Gastrocnemius medialis (tissue), 4 donors: ENCODE results near the gene NOP9. TPM values are rescaled to one million over a fixed set of nuclear protein-coding genes. Genes with fewer than 3 reads are reported as not detected.

Experiments used
- ATAC-seq, 2 donors: fragments of 150-250 bp; one replicate each; pipeline ENCODE4 v1.9.1; 2016
- DNase-seq, 2 donors: peaks; one replicate each; pipeline ENCODE4 v3.0.0-alpha.2; 2019
- H3K27ac ChIP-seq, 4 donors: fragments of 200-600 bp; sonication (generic); 1 replicate in 1 of 4; 2 replicates in 3 of 4; pipeline ENCODE4 v1.5.1; 2016 to 2018; ENCODE audit warnings: mild to moderate bottlenecking in 2 of 4, moderate library complexity in 1 of 4
- H3K27me3 ChIP-seq, 3 donors: fragments of 200-600 bp; sonication (generic) in 2 of 3; 1 replicate in 1 of 3; 2 replicates in 2 of 3; pipeline versions ENCODE4 v1.5.1 to v1.6.0; 2016 to 2019; ENCODE audit warnings: mild to moderate bottlenecking in 1 of 3, moderate library complexity in 1 of 3
- H3K36me3 ChIP-seq, 2 donors: fragments of 200-600 bp; sonication (generic) in 1 of 2; one replicate each; pipeline ENCODE4 v1.5.1; 2017 to 2018
- H3K4me1 ChIP-seq, 2 donors: fragments of 200-600 bp; sonication (generic) in 1 of 2; one replicate each; pipeline ENCODE4 v1.5.1; 2016 to 2017; ENCODE audit warnings: mild to moderate bottlenecking in 2 of 2
- H3K4me3 ChIP-seq, 4 donors: fragments of 200-600 bp; sonication (generic) in 3 of 4; 1 replicate in 1 of 4; 2 replicates in 3 of 4; pipeline ENCODE4 v1.5.1; 2016 to 2019; ENCODE audit warnings: mild to moderate bottlenecking in 2 of 4
- H3K9me3 ChIP-seq, 3 donors: fragments of 200-600 bp; sonication (generic) in 2 of 3; 1 replicate in 1 of 3; 2 replicates in 2 of 3; pipeline ENCODE4 v1.5.1; 2016 to 2019
- POLR2A ChIP-seq, 2 donors: fragments of 450-650 bp; IDR thresholded peaks; one replicate each; pipeline ENCODE4 v1.6.1; 2017; ENCODE audit warnings: antibody characterized with exemption in 2 of 2, mild to moderate bottlenecking in 2 of 2, moderate library complexity in 2 of 2
- in situ Hi-C, 4 donors: fragments of 200-750 bp; cut with MboI; loops; one replicate each; pipeline versions ENCODE4 v1.15.0 to v1.8.0; 2017; ENCODE audit warnings: low sequenced_read_pairs in 4 of 4
- intact Hi-C: fragments of 100-400 bp; cut with DNase I; formaldehyde crosslinking; loops from one replicate; pipeline ENCODE4 v1.15.1; 2023; ENCODE audit warnings: low total_unique reads
- total RNA-seq, 4 donors: library from RNA; depleted of rRNA; stranded (reverse); fragments of >200 nt; gene quantifications; one replicate each; pipeline versions ENCODE4 v1.1.0 to v1.2.3, GENCODE V29; 2016
- TF ChIP-seq, protein P1 (sequence below), 5 experiments: fragments of 450-650 bp in 3 of 5; fragments of 200-600 bp in 2 of 5; sonication (generic) in 2 of 5; IDR thresholded peaks in 4 of 5; conservative IDR thresholded peaks in 1 of 5; 1 replicate in 4 of 5; 2 replicates in 1 of 5; pipeline ENCODE4 v1.5.1; 2016 to 2019; ENCODE audit warnings: antibody characterized with exemption in 5 of 5, mild to moderate bottlenecking in 3 of 5, moderate library complexity in 3 of 5

NOP9 gene
- total RNA-seq, 4 donors from 2014 or later = 27.2 to 43.5 (median 32.2) TPM

DNA sequence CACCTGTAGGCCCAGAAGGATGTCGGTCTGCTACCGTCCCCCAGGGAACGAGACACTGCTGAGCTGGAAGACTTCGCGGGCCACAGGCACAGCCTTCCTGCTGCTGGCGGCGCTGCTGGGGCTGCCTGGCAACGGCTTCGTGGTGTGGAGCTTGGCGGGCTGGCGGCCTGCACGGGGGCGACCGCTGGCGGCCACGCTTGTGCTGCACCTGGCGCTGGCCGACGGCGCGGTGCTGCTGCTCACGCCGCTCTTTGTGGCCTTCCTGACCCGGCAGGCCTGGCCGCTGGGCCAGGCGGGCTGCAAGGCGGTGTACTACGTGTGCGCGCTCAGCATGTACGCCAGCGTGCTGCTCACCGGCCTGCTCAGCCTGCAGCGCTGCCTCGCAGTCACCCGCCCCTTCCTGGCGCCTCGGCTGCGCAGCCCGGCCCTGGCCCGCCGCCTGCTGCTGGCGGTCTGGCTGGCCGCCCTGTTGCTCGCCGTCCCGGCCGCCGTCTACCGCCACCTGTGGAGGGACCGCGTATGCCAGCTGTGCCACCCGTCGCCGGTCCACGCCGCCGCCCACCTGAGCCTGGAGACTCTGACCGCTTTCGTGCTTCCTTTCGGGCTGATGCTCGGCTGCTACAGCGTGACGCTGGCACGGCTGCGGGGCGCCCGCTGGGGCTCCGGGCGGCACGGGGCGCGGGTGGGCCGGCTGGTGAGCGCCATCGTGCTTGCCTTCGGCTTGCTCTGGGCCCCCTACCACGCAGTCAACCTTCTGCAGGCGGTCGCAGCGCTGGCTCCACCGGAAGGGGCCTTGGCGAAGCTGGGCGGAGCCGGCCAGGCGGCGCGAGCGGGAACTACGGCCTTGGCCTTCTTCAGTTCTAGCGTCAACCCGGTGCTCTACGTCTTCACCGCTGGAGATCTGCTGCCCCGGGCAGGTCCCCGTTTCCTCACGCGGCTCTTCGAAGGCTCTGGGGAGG, 11.3 kb downstream of the NOP9 start, which contains the start of gene LTB4R:
Gene LTB4R, plus strand, starts transcription at position 857 of the 959 bp plus-strand sequence. CDS start 4,150 bp downstream, outside the sequence.
- Histone ChIP-seq H3K27me3 (no peaks in the 10 kb centered on the region), H3K27ac (peak within 1 kb of the TSS; percentile 71 to 81 (median 73)), H3K9me3 (no peaks in the 10 kb centered on the region), H3K4me3 (peak within 1 kb of the TSS; percentile 51 to 75 (median 55)), H3K4me1 (peaks cover 12 to 19% of the 10 kb centered on the region in 2 donors), H3K36me3 (peaks cover 0 to 13% of the 10 kb centered on the region in 2 donors)
- peak; percentile 38 to 74 for DNase-seq
- intact Hi-C loops = loop anchor here (1.0 to 5.0 kb wide), 3 partner anchors 40 to 126 kb away; partner anchors contain the start of genes RABGGTA and TINF2
- TF ChIP-seq, protein P1, sequence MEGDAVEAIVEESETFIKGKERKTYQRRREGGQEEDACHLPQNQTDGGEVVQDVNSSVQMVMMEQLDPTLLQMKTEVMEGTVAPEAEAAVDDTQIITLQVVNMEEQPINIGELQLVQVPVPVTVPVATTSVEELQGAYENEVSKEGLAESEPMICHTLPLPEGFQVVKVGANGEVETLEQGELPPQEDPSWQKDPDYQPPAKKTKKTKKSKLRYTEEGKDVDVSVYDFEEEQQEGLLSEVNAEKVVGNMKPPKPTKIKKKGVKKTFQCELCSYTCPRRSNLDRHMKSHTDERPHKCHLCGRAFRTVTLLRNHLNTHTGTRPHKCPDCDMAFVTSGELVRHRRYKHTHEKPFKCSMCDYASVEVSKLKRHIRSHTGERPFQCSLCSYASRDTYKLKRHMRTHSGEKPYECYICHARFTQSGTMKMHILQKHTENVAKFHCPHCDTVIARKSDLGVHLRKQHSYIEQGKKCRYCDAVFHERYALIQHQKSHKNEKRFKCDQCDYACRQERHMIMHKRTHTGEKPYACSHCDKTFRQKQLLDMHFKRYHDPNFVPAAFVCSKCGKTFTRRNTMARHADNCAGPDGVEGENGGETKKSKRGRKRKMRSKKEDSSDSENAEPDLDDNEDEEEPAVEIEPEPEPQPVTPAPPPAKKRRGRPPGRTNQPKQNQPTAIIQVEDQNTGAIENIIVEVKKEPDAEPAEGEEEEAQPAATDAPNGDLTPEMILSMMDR (IDR thresholded peaks at IDR 0.05 in 4 of 5, conservative IDR thresholded peaks at IDR 0.05 in 1 of 5) = peak in 4 of 5 experiments; percentile 40 to 54 (median 46)
- TF ChIP-seq POLR2A (IDR thresholded peaks at IDR 0.05) = no peak
- ATAC-seq = peak; percentile 76 to 85
- in situ Hi-C loops = no loop called here

DNA sequence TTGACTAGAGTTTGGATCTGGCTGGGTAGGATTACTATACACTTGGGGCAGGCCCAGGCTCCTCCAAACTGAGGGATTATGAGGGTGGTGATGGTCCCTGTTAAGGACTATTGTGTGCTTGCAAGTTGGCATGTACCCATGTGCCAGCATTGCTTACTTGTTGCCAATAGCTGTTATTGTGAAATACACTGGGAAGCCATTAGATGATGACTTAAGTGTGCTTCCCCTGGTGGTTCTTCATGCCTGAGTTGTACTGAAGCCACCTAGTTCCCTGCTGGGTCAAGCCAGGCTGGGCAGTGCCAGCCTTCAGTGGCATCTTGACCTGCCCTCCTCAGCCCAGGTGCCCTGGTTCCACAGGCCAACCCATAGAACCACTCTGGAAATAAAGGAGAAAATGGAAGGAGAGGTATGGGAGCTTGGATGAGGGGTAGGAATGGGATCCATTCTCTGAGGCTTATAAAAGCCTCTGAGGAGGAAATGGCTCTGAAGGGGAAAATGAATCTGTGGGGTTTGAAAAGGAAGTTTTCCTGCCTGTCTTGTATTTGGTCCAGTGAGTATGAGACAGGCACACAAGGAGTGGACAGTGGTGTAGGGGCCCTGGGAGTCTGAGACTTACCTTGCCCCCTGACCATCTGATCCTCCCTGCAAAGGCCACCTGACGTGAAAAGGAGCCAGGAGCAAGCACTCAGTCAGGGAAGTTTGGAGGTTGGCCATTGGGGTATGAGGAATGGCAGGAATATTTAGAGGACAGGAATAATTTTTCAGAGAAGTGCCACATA, 12.4 kb downstream of the NOP9 start:
- ATAC-seq = no peak
- H3K4me1 ChIP-seq = peaks cover 12 to 22% of the 10 kb centered on the region in 2 donors
- TF ChIP-seq POLR2A (IDR thresholded peaks at IDR 0.05) = no peak
- TF ChIP-seq, protein P1 (IDR thresholded peaks at IDR 0.05 in 4 of 5, conservative IDR thresholded peaks at IDR 0.05 in 1 of 5) = no peak
- no peaks in the 10 kb centered on the region for H3K9me3 ChIP-seq
- H3K27me3 ChIP-seq = peaks cover 3 to 6% (median 6%) of the 10 kb centered on the region in 3 donors
- H3K27ac ChIP-seq = peak overlapping the region; percentile 71 to 81 (median 73)
- intact Hi-C loops = loop anchor here (1.0 to 5.0 kb wide), 3 partner anchors 41 to 125 kb away; partner anchors contain the start of genes RABGGTA and TINF2
- no peak for DNase-seq
- peak overlapping the region; percentile 51 to 75 (median 55) for H3K4me3 ChIP-seq
- H3K36me3 ChIP-seq = peaks cover 0 to 2% of the 10 kb centered on the region in 2 donors
- in situ Hi-C loops = no loop called here

DNA sequence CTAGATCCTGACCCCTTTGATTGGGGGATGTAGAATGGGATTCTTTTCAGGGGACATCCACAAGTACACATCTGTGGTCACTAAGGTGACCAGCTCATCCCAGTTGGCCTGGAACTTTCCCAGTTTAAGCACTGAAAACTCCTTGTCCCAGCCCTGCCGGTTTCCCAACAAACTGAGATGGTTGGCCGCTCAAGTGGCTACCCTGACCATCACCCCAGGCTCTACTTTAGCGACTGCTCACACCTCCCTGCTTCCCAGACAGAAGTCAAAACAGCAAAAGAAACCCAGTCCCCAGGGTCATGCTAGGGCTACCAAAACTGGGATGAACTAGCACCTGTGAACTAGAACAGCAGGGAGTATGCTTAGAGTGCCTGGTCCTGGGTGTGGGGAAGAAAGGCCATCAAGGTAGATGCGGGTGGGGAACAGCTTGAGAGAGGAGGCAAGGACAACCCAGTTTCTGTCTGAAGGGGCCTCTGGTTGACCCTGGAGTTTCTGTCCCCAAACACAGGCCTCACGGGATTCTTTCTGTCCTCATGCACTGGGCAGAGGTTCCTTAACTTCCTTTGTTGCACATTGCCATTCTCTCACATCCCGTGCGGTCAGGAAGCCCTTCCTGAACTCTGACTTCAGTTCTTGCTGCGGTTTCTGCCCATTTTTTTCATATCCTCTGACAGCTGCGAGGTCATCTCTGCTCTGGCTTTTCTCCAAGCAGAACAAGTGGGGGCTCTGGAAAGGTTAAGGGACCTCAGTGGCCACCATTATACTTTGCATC, 13.3 kb downstream of the NOP9 start:
- intact Hi-C loops (loop anchor here (5.0 kb wide), 1 partner anchor 124 kb away; no protein-coding TSS in a partner anchor), in situ Hi-C loops (no loop called here)
- H3K4me3 ChIP-seq = no peak overlapping the region
- H3K36me3 ChIP-seq = no peaks in the 10 kb centered on the region
- TF ChIP-seq POLR2A (IDR thresholded peaks at IDR 0.05) = no peak
- TF ChIP-seq, protein P1 (IDR thresholded peaks at IDR 0.05 in 4 of 5, conservative IDR thresholded peaks at IDR 0.05 in 1 of 5) = no peak
- DNase-seq (peak in 1 of 2 donors; percentile 37), ATAC-seq (no peak)
- peak overlapping the region; percentile 71 to 81 (median 73) for H3K27ac ChIP-seq
- H3K27me3 ChIP-seq = peaks cover 3 to 15% (median 15%) of the 10 kb centered on the region in 3 donors
- peaks cover 12 to 20% of the 10 kb centered on the region in 2 donors for H3K4me1 ChIP-seq
- no peaks in the 10 kb centered on the region for H3K9me3 ChIP-seq

DNA sequence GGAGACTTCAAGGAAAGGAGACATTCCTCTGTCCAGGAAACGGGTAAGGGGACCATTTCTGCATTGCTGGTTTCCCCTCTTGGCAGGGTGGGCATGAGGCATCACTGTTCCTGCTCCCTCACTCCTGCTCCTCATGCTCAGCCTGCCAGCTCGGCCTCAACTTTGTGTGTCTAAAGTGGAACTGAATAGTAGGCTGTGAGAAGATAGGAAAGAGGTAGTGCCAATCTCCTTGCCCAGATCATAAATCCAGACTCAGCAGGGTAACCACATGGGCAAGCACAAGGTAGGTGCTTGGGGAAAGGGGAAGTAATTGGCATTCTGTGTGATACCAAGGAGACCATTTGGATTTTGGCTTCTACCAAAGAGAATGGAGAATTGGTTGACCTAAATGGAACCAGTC, 14.3 kb downstream of the NOP9 start:
- ATAC-seq (no peak), DNase-seq (no peak)
- Histone ChIP-seq H3K4me3 (no peak overlapping the region), H3K9me3 (no peaks in the 10 kb centered on the region), H3K27ac (peak overlapping the region in 2 of 4 donors; percentile 24 to 74), H3K4me1 (peaks cover 12 to 18% of the 10 kb centered on the region in 2 donors), H3K36me3 (no peaks in the 10 kb centered on the region), H3K27me3 (peaks cover 7 to 25% (median 17%) of the 10 kb centered on the region in 3 donors)
- TF ChIP-seq, protein P1 (IDR thresholded peaks at IDR 0.05 in 4 of 5, conservative IDR thresholded peaks at IDR 0.05 in 1 of 5) = no peak
- TF ChIP-seq POLR2A (IDR thresholded peaks at IDR 0.05) = no peak
- in situ Hi-C loops (no loop called here), intact Hi-C loops (loop anchor here (5.0 kb wide), 1 partner anchor 123 kb away; no protein-coding TSS in a partner anchor)
